ENCODE results near the gene EXD3. TPM values are rescaled to one million over a fixed set of nuclear protein-coding genes. Genes with fewer than 3 reads are reported as not detected.

Gene EXD3
- total and polyA plus RNA-seq, 8 donors = 12.9 to 105 (median 24.0) TPM

GRCh38 chr9:137266585-137267453, 156.1 kb downstream of the EXD3 start:
- peaks cover 24 to 60% (median 54%) of the 10 kb centered on the region in 4 donors for H3K4me1 ChIP-seq
- no peak for TF ChIP-seq EP300 (IDR thresholded peaks at IDR 0.05)
- TF ChIP-seq CTCF (IDR thresholded peaks at IDR 0.05) = no peak
- no peak for TF ChIP-seq POLR2AphosphoS5 (IDR thresholded peaks at IDR 0.05)
- no peak for TF ChIP-seq POLR2A (IDR thresholded peaks at IDR 0.05)
- no peaks in the 10 kb centered on the region for H3K9me3 ChIP-seq
- WGBS, 5 donors = 89 to 96% (median 90%) methylated on average over 24 to 34 of the region's 34 CpGs
- DNase-seq = no peak
- peak overlapping the region in 1 of 5 donors; percentile 76 for H3K27ac ChIP-seq
- no peak overlapping the region for H3K4me3 ChIP-seq
- H3K27me3 ChIP-seq = no peaks in the 10 kb centered on the region
- intact Hi-C loops (cut with DNase I; ENCODE audit: low total_unique reads) = no loop called here
- H3K36me3 ChIP-seq = peaks cover 42 to 86% (median 74%) of the 10 kb centered on the region in 4 donors

DNA sequence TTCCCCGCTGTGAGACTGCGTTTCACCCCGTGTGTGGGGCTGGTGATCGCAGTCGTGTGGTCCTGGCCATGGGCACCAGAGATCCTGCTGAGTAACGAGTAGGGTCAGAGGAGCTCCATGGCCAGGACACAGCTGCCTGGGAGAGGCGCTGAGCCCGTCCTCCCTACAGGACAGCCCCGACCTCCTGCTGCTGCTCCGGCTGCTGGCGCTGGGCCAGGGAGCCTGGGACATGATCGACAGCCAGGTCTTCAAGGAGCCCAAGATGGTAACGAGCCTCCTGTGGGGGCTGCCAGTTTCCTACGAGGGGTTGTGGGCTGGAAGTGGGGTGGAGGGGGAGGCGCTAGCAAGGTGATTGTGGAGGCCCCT, 156.8 kb downstream of the EXD3 start:
- TF ChIP-seq EP300 (IDR thresholded peaks at IDR 0.05) = no peak
- TF ChIP-seq POLR2A (IDR thresholded peaks at IDR 0.05) = no peak
- TF ChIP-seq CTCF (IDR thresholded peaks at IDR 0.05) = no peak
- no peak for TF ChIP-seq POLR2AphosphoS5 (IDR thresholded peaks at IDR 0.05)
- Histone ChIP-seq H3K27me3 (no peaks in the 10 kb centered on the region), H3K9me3 (no peaks in the 10 kb centered on the region), H3K4me3 (no peak overlapping the region), H3K4me1 (peaks cover 24 to 57% (median 49%) of the 10 kb centered on the region in 4 donors), H3K36me3 (peaks cover 41 to 80% (median 69%) of the 10 kb centered on the region in 4 donors), H3K27ac (no peak overlapping the region)
- intact Hi-C loops (cut with DNase I; ENCODE audit: low total_unique reads) = no loop called here
- DNase-seq = peak in 1 of 2 donors; percentile 7
- WGBS, 5 donors = 84 to 93% (median 87%) methylated on average over 15 of the region's 15 CpGs

GRCh38 chr9:137265496-137266161, 157.3 kb downstream of the EXD3 start:
- intact Hi-C loops (cut with DNase I; ENCODE audit: low total_unique reads) = no loop called here
- Histone ChIP-seq H3K36me3 (peaks cover 41 to 74% (median 63%) of the 10 kb centered on the region in 4 donors), H3K27ac (no peak overlapping the region), H3K9me3 (no peaks in the 10 kb centered on the region), H3K4me3 (no peak overlapping the region), H3K4me1 (peaks cover 24 to 51% (median 43%) of the 10 kb centered on the region in 4 donors), H3K27me3 (no peaks in the 10 kb centered on the region)
- WGBS, 5 donors = 89 to 96% (median 90%) methylated on average over 22 to 29 of the region's 29 CpGs
- no peak for TF ChIP-seq EP300 (IDR thresholded peaks at IDR 0.05)
- TF ChIP-seq CTCF (IDR thresholded peaks at IDR 0.05) = no peak
- no peak for TF ChIP-seq POLR2AphosphoS5 (IDR thresholded peaks at IDR 0.05)
- TF ChIP-seq POLR2A (IDR thresholded peaks at IDR 0.05) = no peak
- DNase-seq = no peak

DNA sequence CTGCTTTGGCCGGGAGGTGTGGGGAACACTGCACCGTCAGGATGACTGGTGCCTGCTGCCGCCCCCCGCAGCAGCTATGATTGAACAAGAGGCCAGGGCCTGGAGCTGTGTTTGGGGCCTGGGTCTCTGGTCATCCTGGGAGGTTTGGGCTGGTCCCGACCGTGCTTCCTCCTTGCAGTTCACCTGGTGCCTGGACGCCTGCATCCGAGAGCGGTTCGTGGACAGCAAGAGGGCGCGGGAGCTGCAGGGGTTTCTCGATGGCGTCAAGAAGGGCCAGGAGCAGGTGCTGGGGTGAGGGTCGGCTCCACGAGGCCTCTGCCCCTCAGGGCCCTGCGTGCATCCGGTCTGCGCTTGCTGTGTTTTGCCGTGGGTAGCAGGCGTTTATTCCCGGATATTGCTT, 158.9 kb downstream of the EXD3 start:
- Histone ChIP-seq H3K27ac (no peak overlapping the region), H3K36me3 (peaks cover 34 to 69% (median 62%) of the 10 kb centered on the region in 4 donors), H3K27me3 (no peaks in the 10 kb centered on the region), H3K9me3 (no peaks in the 10 kb centered on the region), H3K4me3 (no peak overlapping the region), H3K4me1 (peaks cover 14 to 36% (median 29%) of the 10 kb centered on the region in 4 donors)
- TF ChIP-seq EP300 (IDR thresholded peaks at IDR 0.05) (no peak), CTCF (IDR thresholded peaks at IDR 0.05) (no peak), POLR2A (IDR thresholded peaks at IDR 0.05) (no peak)
- WGBS, 5 donors = 91 to 97% (median 95%) methylated on average over 19 to 22 of the region's 22 CpGs
- intact Hi-C loops (cut with DNase I; ENCODE audit: low total_unique reads) = no loop called here
- no peak for DNase-seq

Data from stomach (tissue), 9 donors.